Embryonic facial prominence (tissue), 1 donor: ENCODE data around the gene TANK.
A peak's percentile ranks its signal among the peaks of the same experiment; 100 is the strongest.
"Not testable (repeated sequence)": the region's sequence is repeated elsewhere in the genome, so short reads cannot be mapped to it uniquely, and the experiment has no call there.

ENCODE experiments used
- DNase-seq: peaks from one replicate; pipeline ENCODE4 v3.0.0-alpha.2; 2016; ENCODE audit errors: extremely low spot score

Gene TANK

DNA sequence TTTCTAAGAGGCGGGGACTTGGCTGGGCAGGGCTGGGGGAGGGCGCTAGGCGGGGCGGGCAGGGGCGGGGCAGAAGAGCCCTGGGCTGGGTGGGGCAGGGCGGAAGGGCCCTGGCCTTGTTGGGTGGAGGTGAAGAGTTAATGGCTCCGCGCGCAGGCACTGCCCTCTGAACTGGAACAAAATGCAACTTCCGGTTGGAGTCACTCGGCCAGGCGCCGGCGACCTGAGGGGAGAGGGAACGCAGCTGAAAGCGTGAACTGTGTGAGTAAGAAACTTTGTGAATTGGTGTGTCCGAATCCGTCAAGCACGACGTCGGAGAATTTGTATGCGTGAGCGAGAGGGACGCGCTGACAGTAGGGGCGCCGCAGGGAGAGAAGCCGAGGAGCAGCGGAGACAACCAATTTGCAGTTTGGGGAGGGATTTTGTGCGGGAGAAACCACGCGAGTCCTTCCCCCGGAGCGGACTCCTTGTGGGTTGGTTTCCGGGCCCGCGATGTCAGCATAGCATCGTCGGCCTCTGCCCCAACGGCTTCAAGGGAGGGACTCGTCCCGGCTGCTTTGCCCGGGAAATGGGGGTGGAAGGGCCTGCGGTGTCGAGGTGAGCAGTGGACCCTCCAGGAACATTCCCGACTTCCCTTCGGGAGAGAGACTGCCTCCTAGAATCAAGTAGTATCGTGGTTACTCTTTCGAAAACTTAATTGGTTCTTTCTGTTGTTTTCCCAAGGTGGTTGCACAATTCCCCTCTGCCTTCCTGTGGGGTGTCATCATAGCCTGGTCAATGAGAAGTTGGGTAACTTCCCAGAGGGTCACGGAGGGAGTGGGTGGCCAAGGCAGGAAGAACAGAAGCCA lies at the start of gene TANK:
Gene TANK, plus strand, starts transcription at position 203 of the 848 bp plus-strand sequence. CDS start 19,235 bp downstream, outside the sequence.
- DNase-seq, result peak; percentile 74

- no peak for DNase-seq
Measured at GRCh38 chr2:161111531-161111930, 48.7 kb upstream of the TANK start.

DNA sequence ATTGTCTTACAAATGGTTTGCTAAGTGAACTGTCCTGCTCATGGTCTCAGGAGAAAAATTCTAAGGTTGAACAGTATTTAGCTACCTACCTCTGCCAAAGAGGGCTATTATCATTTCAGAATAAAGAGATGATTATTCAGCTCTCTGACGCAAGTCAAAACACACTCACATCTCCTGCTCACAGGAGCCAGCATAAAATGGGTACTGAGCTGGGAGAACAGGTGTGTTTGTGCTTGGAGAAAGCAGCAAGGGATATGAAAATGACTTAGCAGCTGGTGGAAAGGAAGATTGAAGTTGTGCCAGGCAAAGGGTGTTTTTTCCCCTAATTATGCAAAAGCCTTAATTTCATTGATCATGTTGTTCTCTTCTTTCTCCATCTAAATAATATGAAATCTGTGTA lies 47.3 kb upstream of the TANK start:
- DNase-seq, result no peak

- DNase-seq, result no peak
Measured at GRCh38 chr2:161113693-161114575, 46.3 kb upstream of the TANK start.

DNA sequence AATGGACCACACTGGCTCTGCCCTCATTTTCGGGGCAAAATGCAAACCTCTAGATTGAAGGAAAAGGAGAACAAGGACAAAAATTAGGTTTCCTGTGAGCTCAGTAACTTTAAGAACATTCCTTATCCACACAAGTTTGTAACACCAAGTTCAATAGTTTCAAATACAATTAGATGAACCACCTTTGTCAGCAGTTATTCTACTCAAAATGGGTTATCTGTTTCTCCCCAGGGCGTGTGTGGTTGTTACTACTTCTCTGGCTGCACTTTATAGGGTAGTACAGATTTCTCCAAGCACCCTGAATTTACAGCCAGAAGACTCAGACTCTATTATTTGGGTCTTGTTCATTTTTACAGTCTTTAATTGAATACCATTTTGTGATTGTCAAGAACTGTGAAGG lies 45.0 kb upstream of the TANK start:
- DNase-seq, result no peak

- no peak for DNase-seq
Measured at GRCh38 chr2:161115605-161116380, 44.4 kb upstream of the TANK start.

DNA sequence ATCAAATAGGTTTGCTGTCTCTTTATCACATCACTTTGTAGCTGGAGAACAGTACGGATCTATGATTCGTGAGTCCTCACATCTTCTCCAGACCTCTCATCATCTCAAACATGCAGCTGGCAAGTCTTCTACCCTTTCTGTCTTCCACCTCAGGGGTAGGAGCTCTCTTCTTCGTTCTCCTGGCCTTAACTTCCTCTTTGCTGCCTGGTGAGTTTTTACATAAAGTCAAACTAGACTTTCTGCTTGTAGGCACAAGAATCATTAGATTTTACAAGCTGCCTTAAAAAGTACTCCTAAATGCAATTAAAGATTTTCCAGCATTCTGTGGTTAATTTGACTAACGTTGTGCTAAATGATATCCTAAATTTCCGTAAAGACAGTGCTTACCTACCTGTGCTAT lies 43.7 kb upstream of the TANK start:
- no peak for DNase-seq

DNA sequence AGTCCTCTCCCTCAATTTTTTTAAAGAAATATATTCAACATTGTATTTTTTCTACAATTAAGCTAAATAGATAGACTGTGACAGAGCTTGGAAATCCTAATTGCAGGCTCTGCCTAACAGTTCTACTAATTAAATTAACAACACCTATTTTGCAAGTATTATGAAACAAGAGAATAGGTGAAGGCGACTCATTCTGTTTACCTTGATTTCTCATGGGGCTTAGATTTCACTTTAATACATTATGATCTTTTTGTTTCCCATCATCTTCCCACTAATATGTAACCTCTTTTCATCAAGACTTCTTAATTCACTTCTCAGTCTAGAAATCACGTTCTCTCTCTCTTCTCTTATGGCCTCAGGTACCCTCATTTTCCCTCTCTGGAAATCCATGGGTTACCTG lies 42.7 kb upstream of the TANK start:
- DNase-seq, result no peak

DNA sequence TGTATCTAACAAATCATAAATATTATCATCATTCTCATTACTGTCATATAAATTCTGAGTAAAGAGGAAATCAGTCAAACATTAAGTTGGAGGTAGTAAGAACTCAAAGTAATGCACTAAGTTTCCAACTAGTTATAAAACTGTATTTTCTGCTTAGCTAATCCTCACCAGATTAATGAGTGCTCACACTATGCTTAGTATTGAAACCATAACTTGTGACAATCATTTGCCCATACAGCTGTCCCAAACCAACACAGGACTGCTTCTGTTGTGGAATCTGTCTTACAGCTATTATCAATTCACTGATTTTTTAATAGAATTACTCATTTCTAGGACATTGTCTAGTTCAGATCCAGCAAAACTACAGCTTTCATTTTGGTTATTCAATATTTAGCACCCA lies 41.5 kb upstream of the TANK start:
- no peak for DNase-seq

DNA sequence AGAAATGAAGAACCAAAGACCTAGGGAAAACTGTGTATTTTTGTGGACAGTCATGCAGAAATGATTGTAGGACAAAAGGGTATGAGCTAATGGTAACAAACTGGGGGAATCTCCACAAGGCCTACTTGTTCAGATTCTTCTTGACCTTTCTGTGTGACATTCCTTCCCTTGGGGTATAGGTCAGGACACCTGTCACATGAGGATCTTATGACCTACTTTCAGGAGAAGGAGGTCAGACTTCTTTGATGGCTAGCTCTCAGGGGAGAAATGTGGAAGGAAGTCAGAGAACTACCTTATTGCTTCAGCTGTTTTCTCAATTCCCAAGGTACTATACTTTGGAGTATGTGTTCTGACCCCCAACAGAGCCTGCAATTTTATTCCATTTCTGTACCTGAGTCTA lies 40.7 kb upstream of the TANK start:
- no peak for DNase-seq

GRCh38 chr2:161120775-161121174 lies 39.5 kb upstream of the TANK start:
- peak; percentile 2 for DNase-seq

GRCh38 chr2:161121622-161122021 lies 38.6 kb upstream of the TANK start:
- peak; percentile 1 for DNase-seq

GRCh38 chr2:161122772-161123530 lies 37.3 kb upstream of the TANK start:
- DNase-seq, result no peak

GRCh38 chr2:161123531-161124030 lies 36.6 kb upstream of the TANK start:
- DNase-seq, result no peak

DNA sequence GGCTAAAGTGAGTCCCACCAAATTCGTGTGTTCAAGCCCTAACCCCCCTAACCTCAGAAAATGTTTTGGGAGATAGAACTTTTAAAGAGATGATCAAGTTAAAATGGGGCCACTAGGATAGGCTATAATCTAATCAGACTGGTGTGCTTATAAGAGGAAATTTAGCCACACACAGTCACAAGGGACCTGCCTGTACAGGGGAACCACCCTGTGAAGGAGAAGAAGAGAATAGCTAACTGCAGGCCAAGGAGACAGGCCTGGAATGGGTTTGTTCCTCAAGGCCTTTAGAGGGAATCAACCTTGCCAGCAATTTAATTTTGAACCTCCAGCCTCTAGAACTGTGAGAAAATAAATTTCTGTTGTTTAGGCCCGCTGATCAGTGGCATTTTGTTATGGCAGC lies 36.0 kb upstream of the TANK start:
- no peak for DNase-seq

DNA sequence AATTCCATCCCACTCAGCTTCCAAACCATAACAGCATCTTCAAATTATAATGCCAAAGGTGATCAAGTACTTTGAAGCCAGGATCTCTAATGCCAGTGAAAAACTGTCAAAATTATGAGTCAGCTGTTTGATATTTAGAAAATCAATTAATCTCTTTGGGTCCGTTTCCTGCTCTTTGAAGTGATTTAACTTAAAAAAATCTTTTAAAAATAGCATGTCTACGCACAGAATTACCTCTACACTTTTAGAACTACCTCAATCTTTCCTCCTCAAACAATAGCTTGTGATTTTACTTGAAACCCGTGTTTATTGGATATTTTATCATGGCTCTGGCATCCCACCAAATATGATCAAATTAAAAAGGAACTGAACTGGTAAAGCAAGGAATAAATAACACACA lies 31.3 kb upstream of the TANK start:
- DNase-seq, result no peak

DNA sequence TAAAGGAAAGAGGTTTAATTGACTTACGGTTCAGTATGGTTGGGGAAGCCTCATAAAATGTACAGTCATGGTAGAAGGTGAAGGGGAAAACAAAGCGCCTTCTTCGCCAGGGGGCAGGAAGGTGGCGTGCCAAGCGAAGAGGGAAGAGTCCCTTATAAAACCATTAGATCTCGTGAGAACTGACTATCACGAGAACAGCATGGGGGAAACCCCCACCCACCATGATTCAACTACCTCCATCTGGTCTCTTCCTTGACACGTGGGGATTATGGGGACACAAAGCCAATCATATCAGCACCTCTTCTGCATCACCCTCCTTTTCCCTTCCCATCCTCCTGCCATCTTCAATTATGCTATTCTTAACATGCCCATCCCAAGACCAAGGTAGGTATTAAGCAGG lies 29.9 kb upstream of the TANK start:
- no peak for DNase-seq

- DNase-seq, result no peak
Measured at GRCh38 chr2:161131074-161131680, 29.1 kb upstream of the TANK start.

- no peak for DNase-seq
Measured at GRCh38 chr2:161131804-161132203, 28.4 kb upstream of the TANK start.

DNA sequence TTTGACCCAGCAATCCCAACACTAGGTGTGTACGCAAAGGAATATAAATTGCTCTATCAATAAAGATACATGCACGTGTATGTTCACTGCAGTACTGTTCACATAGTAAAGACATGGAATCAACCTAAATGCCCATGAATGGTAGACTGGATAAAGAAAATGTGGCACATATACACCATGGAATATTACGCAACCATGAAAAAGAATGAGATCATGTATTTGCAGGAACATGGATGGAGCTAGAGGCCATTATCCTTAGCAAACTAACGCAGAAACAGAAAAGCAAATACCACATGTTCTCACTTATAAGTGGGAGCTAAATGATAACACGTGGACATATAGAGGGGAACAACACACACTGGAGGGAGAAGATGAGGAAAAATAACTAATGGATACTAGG lies 27.8 kb upstream of the TANK start:
- DNase-seq, result not testable (repeated sequence)

DNA sequence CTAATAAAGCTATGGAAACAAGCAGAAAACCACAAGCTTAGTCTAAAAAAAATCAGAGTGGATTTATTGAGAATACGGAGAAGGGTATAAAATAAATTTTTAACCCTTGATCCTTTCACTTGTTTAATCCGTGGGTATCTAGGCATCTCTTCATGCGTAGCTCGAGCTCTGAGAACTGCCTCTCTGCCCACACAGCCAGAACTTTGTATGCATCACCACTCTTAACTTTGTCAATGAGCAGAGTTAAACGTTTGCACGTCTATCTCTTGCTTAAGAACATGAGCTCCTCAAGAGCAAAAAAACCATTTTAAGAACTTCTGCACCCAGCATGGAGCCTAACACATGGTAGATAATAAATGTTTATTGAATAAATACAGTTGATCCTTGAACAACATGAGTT lies 26.9 kb upstream of the TANK start:
- no peak for DNase-seq
